HG03025 (cell line): ENCODE results near the gene PUM1.
"Not testable (repeated sequence)": the region's sequence is repeated elsewhere in the genome, so short reads cannot be mapped to it uniquely, and the experiment has no call there.

Experiments used
- ATAC-seq: cut with Tn5 transposase; IDR thresholded peaks from one replicate; pipeline ENCODE4 v1.9.1; 2021; ENCODE audit warnings: mild to moderate bottlenecking, moderate library complexity; ENCODE audit not compliant: unreplicated experiment, low FRiP score

Gene PUM1

GRCh38 chr1:30936541-30937171 lies 128.9 kb downstream of the PUM1 start:
- ATAC-seq: no peak

GRCh38 chr1:30935758-30936157 lies 129.8 kb downstream of the PUM1 start:
- ATAC-seq: not testable (repeated sequence)

GRCh38 chr1:30934613-30935012 lies 130.9 kb downstream of the PUM1 start:
- no peak for ATAC-seq

GRCh38 chr1:30933874-30934252 lies 131.7 kb downstream of the PUM1 start:
- ATAC-seq: no peak

- ATAC-seq: no peak
These were observed 134.8 kb downstream of the PUM1 start for GRCh38 chr1:30930631-30931173.

- ATAC-seq: no peak
These were observed 135.5 kb downstream of the PUM1 start for GRCh38 chr1:30929944-30930525.

- no peak for ATAC-seq
These were observed 136.2 kb downstream of the PUM1 start for GRCh38 chr1:30929135-30929889.

- no peak for ATAC-seq
These were observed 136.8 kb downstream of the PUM1 start for GRCh38 chr1:30928789-30929134.

GRCh38 chr1:30928171-30928570 lies 137.3 kb downstream of the PUM1 start:
- no peak for ATAC-seq

- ATAC-seq: no peak
These were observed 138.1 kb downstream of the PUM1 start for GRCh38 chr1:30927448-30927847.

- no peak for ATAC-seq
These were observed 141.9 kb downstream of the PUM1 start for GRCh38 chr1:30923597-30923996.

- ATAC-seq: no peak
These were observed 144.7 kb downstream of the PUM1 start for GRCh38 chr1:30920827-30921226.

- no peak for ATAC-seq
These were observed 146.3 kb downstream of the PUM1 start for GRCh38 chr1:30919025-30919881.

GRCh38 chr1:30916296-30916695 lies 149.2 kb downstream of the PUM1 start:
- no peak for ATAC-seq

- no peak for ATAC-seq
These were observed 149.9 kb downstream of the PUM1 start for GRCh38 chr1:30915491-30916230.

GRCh38 chr1:30914931-30915330 lies 150.6 kb downstream of the PUM1 start:
- ATAC-seq: no peak

- no peak for ATAC-seq
These were observed 151.0 kb downstream of the PUM1 start for GRCh38 chr1:30914587-30914922.

GRCh38 chr1:30912913-30913652 lies 152.4 kb downstream of the PUM1 start:
- ATAC-seq: no peak

GRCh38 chr1:30912224-30912623 lies 153.3 kb downstream of the PUM1 start:
- no peak for ATAC-seq
